HG03342 (cell line): ENCODE results near the gene POC5.
A peak's percentile ranks its signal among the peaks of the same experiment; 100 is the strongest.
"Not testable (repeated sequence)": the region's sequence is repeated elsewhere in the genome, so short reads cannot be mapped to it uniquely, and the experiment has no call there.

Experiments used
- ATAC-seq: cut with Tn5 transposase; IDR thresholded peaks from one replicate; pipeline ENCODE4 v1.9.1; 2021; ENCODE audit warnings: mild to moderate bottlenecking, moderate library complexity; ENCODE audit not compliant: unreplicated experiment

The POC5 gene

GRCh38 chr5:75717082-75717922 is at the start of gene POC5:
TSS of gene POC5 (minus strand) at chr5:75717437. CDS start at chr5:75712937, 4,500 bp downstream.
- peak; percentile 94 for ATAC-seq

DNA sequence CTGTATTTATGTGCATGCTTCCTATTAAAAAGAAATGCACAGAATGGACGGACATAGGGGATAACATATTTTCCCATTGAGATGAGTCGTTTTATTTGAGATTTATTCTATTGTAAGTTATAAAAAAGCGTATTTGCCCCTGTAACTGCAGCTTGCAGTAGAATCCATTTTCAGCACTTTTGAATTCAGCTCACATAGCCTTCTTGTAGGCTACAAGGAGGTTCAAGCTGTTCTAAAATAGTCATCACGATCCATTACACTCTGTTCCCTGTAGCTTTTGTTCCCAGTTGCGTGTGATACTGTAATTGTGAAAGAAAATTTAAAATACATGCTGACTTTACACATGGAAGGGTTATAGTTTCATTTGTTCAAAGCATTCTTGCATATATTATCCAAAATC is 40.9 kb upstream of the POC5 start:
- ATAC-seq: no peak

- no peak for ATAC-seq
Measured at GRCh38 chr5:75756981-75757380, 39.7 kb upstream of the POC5 start.

- no peak for ATAC-seq
Measured at GRCh38 chr5:75756211-75756610, 39.0 kb upstream of the POC5 start.

GRCh38 chr5:75753182-75753581 is 35.9 kb upstream of the POC5 start:
- no peak for ATAC-seq

DNA sequence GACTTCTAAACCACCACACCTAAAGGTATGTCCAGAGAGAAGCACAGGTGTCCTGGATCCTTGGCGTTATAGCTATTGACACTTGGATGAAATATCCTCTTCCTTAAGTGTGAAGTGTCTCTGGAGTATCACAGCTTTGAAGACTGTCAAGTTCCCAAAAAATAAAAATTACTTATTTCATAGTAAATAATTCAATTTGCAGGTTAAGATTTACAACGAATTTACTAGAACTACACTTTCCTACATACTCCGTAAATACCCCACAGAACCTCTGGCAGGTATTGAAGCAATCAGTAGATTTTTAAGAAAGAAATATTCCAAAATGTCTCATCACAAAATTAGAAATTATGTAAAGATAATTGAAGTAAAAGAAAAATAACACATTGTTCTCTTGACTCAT is 27.1 kb upstream of the POC5 start:
- no peak for ATAC-seq

DNA sequence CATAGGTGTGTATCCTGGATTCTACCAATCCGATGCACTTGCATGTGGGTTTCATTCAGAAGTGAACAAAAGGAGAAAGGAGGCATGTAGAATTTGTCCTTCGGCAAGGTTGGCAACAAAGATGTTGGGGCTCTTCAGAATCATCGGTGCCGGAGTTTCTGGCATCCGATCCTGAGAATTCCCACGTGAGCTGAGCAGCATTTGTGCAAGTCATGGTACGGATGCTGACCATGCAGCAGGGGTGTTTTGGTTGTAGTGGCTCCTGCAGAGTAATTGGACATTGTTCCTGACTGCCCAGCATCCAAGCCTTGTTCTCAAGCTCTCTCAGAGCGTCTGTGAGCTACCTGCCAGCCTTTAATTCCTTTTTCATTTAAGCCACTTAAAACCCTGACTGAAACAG is 19.0 kb upstream of the POC5 start:
- ATAC-seq: no peak

DNA sequence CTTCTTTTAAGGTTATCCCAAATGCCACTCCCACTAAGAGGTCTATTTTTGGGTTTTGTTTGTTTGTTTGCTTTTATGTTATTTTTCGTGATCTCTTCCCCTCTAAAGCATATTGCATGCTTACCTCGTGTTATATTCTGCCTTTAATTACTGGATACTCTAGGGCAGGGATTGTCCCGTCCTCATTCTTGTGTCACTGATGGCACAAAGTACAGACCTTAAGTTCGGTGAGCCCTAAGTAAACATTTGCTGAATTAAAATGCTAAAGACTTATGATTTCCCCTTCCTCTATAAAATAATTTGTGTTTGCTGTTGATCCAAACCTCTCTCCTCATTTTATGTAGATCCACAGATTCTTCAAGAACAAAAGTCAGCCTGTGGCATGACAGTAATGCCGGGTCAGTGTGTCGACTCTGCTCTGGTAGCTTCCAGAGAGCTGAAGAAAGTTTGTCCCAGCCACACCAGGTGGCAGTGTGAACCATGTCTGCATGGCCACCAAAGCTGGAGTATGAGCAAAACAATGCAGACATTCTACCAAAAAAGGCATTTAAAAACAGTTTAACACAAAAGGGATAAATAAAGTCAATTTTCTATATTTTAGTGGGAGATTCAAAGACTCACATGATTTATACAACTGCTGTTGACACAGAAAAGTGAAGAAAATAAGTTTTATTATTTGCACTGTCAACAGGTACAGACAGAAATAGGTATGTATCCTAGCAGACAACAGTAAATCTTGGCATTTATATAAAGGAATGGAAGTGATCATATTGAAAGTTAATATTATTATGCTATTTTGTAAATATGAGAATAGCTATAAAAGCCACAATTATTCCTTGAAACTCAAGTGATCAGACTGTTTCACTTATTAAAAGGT is 17.9 kb upstream of the POC5 start:
- no peak for ATAC-seq

GRCh38 chr5:75733767-75734166 is 16.5 kb upstream of the POC5 start:
- ATAC-seq: no peak

- not testable (repeated sequence) for ATAC-seq
Measured at GRCh38 chr5:75731515-75731914, 14.3 kb upstream of the POC5 start.

- no peak for ATAC-seq
Measured at GRCh38 chr5:75729321-75729720, 12.1 kb upstream of the POC5 start.

DNA sequence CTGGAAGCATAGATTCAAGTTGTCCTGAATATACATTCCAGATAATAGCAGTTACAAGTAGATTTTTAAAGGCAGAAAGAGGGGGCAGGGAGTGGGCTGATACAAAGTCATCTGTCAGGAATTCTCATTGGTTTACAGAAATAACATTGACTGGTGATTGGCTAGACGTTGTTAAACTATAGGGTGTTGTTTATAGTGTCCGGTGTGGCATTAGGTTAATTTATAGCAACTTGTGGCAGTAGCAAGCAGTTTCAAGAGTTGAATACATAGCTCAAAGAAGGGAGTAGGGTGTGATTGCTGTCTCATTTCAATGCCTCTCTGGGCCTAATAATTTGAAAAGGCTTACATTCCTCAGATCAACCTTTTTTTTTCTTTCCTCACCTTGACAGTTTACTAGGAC is 10.7 kb upstream of the POC5 start:
- ATAC-seq: no peak

GRCh38 chr5:75726224-75726623 is 9.0 kb upstream of the POC5 start:
- not testable (repeated sequence) for ATAC-seq

- ATAC-seq: no peak
Measured at GRCh38 chr5:75723378-75723777, 6.1 kb upstream of the POC5 start.

DNA sequence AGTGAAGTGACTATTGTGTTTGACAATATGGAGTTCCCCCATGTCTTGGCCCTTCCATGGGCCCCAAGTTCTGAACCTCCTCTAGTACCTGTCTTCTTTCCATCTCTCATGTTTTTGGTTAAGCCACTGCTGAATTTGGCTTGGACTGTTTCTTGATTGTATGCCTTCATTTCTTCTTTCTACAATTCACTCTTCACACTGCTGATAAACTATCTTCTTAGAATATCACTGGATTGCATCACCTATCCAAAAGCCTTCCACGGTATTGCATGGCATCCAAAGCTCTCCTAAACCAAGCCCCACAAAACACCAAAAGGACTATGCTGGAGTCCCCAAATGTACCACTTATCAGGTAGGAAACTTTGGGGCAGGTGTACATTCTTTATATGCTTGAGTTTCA is 4.3 kb upstream of the POC5 start:
- ATAC-seq: no peak

DNA sequence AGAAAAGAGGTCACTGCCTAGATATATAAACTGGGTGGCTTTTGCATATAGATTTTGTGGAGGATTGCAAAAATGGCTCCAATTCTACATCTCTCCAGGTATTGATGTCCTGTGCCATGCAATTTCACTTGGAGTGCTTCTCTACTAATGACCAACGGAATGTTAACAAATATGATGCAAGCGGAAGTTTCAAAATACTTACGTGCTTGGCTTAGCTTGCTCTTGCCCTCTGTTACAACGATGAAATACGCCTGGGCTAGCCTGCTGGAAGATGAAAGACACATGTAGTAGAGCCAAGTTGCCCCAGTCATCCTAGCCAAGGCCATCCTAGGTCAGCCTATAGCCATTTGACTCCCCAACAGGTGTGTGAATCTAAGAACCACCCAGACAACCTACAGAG is 3.6 kb upstream of the POC5 start:
- no peak for ATAC-seq

- peak; percentile 13 for ATAC-seq
Measured at GRCh38 chr5:75716715-75717081, 539 bp downstream of the POC5 start.

GRCh38 chr5:75712091-75712490 is 5.1 kb downstream of the POC5 start:
- ATAC-seq: no peak

- no peak for ATAC-seq
Measured at GRCh38 chr5:75711151-75711550, 6.1 kb downstream of the POC5 start.

GRCh38 chr5:75710637-75711036 is 6.6 kb downstream of the POC5 start:
- no peak for ATAC-seq

GRCh38 chr5:75707911-75708509 is 9.2 kb downstream of the POC5 start:
- ATAC-seq: no peak

DNA sequence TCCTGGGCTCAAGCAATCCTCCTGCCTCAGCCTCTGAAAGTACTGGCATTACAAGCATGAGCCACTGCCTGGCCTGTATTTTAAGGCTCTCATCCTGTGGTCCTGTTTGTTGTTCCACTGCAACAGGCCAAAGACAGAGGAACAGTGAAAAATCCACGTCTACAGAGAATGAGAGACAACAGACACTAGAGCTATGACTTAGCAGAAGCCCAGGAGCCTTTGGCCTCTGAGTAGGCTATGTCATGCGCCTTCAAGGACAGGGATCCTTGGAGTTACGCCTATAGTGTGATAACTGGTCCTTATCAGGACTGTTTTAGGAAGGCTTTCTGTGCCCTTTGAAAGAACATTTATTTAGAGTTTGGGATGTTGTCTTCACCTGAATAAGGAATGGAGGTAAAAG is 10.5 kb downstream of the POC5 start:
- ATAC-seq: no peak
